ENCODE data around the gene NAP1L4. TPM values are rescaled to one million over a fixed set of nuclear protein-coding genes. Genes with fewer than 3 reads are reported as not detected.

NAP1L4 gene
- total RNA-seq, 4 donors from 2014 or later, result 90.0 to 148 (median 125) TPM

GRCh38 chr11:3000032-3000961 is 8.2 kb upstream of the NAP1L4 start:
- H3K27ac ChIP-seq (replicated peaks in 1 of 4), result peak overlapping the region; percentile 74 to 79 (median 76)
- no peak for DNase-seq (ENCODE audit: extremely low spot score)
- intact Hi-C loops (cut with DNase I), result no loop called here
- no peaks in the 10 kb centered on the region for H3K27me3 ChIP-seq
- peaks cover 22 to 28% (median 26%) of the 10 kb centered on the region in 4 donors for H3K4me1 ChIP-seq
- H3K36me3 ChIP-seq, result peaks cover 24 to 60% (median 50%) of the 10 kb centered on the region in 4 donors
- no peaks in the 10 kb centered on the region for H3K9me3 ChIP-seq
- H3K4me3 ChIP-seq, result no peak overlapping the region
- TF ChIP-seq EP300 (IDR thresholded peaks at IDR 0.05), result no peak
- peak in 1 of 2 donors; percentile 54 for TF ChIP-seq POLR2AphosphoS5 (IDR thresholded peaks at IDR 0.05)
- 57% methylated on average over 14 of the region's 17 CpGs for WGBS

- TF ChIP-seq POLR2AphosphoS5 (IDR thresholded peaks at IDR 0.05), result no peak
- TF ChIP-seq EP300 (IDR thresholded peaks at IDR 0.05), result no peak
- TF ChIP-seq POLR2A (IDR thresholded peaks at IDR 0.05; ENCODE audit: low read depth), result no peak
- TF ChIP-seq CTCF (IDR thresholded peaks at IDR 0.05), result no peak
- no peaks in the 10 kb centered on the region for H3K27me3 ChIP-seq
- H3K4me1 ChIP-seq, result peaks cover 22 to 28% (median 26%) of the 10 kb centered on the region in 4 donors
- H3K9me3 ChIP-seq, result no peaks in the 10 kb centered on the region
- intact Hi-C loops (cut with DNase I), result no loop called here
- H3K4me3 ChIP-seq, result no peak overlapping the region
- 96% methylated on average over 10 of the region's 10 CpGs for WGBS
- H3K36me3 ChIP-seq, result peaks cover 16 to 53% (median 45%) of the 10 kb centered on the region in 4 donors
- DNase-seq (ENCODE audit: extremely low spot score), result no peak
- H3K27ac ChIP-seq (replicated peaks in 1 of 4), result peak overlapping the region in 1 of 4 donors; percentile 79
Measured at GRCh38 chr11:2999464-2999998, 7.4 kb upstream of the NAP1L4 start.

GRCh38 chr11:2998073-2998850 is 6.1 kb upstream of the NAP1L4 start:
- DNase-seq (ENCODE audit: extremely low spot score), result no peak
- intact Hi-C loops (cut with DNase I), result no loop called here

GRCh38 chr11:2997406-2997805 is 5.3 kb upstream of the NAP1L4 start:
- intact Hi-C loops (cut with DNase I), result no loop called here
- no peak overlapping the region for H3K27ac ChIP-seq (replicated peaks in 1 of 4)
- H3K27me3 ChIP-seq, result no peaks in the 10 kb centered on the region
- no peak for DNase-seq (ENCODE audit: extremely low spot score)
- TF ChIP-seq EP300 (IDR thresholded peaks at IDR 0.05), result no peak
- H3K9me3 ChIP-seq, result no peaks in the 10 kb centered on the region
- WGBS, result 84% methylated on average over 4 of the region's 4 CpGs
- H3K4me1 ChIP-seq, result peaks cover 28 to 34% (median 32%) of the 10 kb centered on the region in 4 donors
- H3K36me3 ChIP-seq, result peaks cover 6 to 31% (median 24%) of the 10 kb centered on the region in 4 donors
- H3K4me3 ChIP-seq, result no peak overlapping the region

More at GRCh38 chr11:2998073-2998850, 6.1 kb upstream of the NAP1L4 start:
- H3K9me3 ChIP-seq, result no peaks in the 10 kb centered on the region
- 85% methylated on average over 6 of the region's 7 CpGs for WGBS
- no peaks in the 10 kb centered on the region for H3K27me3 ChIP-seq
- peaks cover 13 to 40% (median 33%) of the 10 kb centered on the region in 4 donors for H3K36me3 ChIP-seq
- no peak overlapping the region for H3K27ac ChIP-seq (replicated peaks in 1 of 4)
- TF ChIP-seq POLR2A (IDR thresholded peaks at IDR 0.05; ENCODE audit: low read depth) (no peak), CTCF (IDR thresholded peaks at IDR 0.05) (no peak), EP300 (IDR thresholded peaks at IDR 0.05) (no peak), POLR2AphosphoS5 (IDR thresholded peaks at IDR 0.05) (no peak)
- peaks cover 22 to 28% (median 26%) of the 10 kb centered on the region in 4 donors for H3K4me1 ChIP-seq
- H3K4me3 ChIP-seq, result no peak overlapping the region

- WGBS, result 81% methylated on average over 6 of the region's 6 CpGs
- TF ChIP-seq CTCF (IDR thresholded peaks at IDR 0.05), result no peak
- no peak for TF ChIP-seq POLR2AphosphoS5 (IDR thresholded peaks at IDR 0.05)
- TF ChIP-seq POLR2A (IDR thresholded peaks at IDR 0.05; ENCODE audit: low read depth), result no peak
- TF ChIP-seq EP300 (IDR thresholded peaks at IDR 0.05), result no peak
- H3K9me3 ChIP-seq, result no peaks in the 10 kb centered on the region
- H3K4me3 ChIP-seq, result no peak overlapping the region
- peaks cover 5 to 27% (median 20%) of the 10 kb centered on the region in 4 donors for H3K36me3 ChIP-seq
- H3K4me1 ChIP-seq, result peaks cover 27 to 31% (median 30%) of the 10 kb centered on the region in 4 donors
- no peaks in the 10 kb centered on the region for H3K27me3 ChIP-seq
- no peak for DNase-seq (ENCODE audit: extremely low spot score)
- intact Hi-C loops (cut with DNase I), result no loop called here
- H3K27ac ChIP-seq (replicated peaks in 1 of 4), result no peak overlapping the region
Measured at GRCh38 chr11:2996976-2997375, 4.8 kb upstream of the NAP1L4 start.
